Coronary artery (tissue), 2 donors: Measurements from ENCODE around the gene CCDC85C.

Source experiments
- DNase-seq: peaks from one replicate; pipeline ENCODE4 v3.0.0-alpha.2; 2017; ENCODE audit warnings: low spot score
- H3K27ac ChIP-seq, 2 donors: fragments of 200-600 bp; sonication (generic); one replicate each; pipeline ENCODE4 v1.5.1; 2016 to 2019
- H3K4me3 ChIP-seq: fragments of 200-600 bp; sonication (generic); 2 replicates; pipeline ENCODE4 v1.5.1; 2016; ENCODE audit warnings: mild to moderate bottlenecking, moderate library complexity
- CTCF ChIP-seq: fragments of 200-600 bp; sonication (generic); IDR thresholded peaks from one replicate; pipeline ENCODE4 v1.5.1; 2019; ENCODE audit warnings: antibody characterized with exemption

The CCDC85C gene

GRCh38 chr14:99530407-99531155 is 73.4 kb downstream of the CCDC85C start:
- Histone ChIP-seq H3K4me3 (no peak overlapping the region), H3K27ac (no peak overlapping the region)
- no peak for TF ChIP-seq CTCF
- DNase-seq = no peak

GRCh38 chr14:99529899-99530298 is 74.1 kb downstream of the CCDC85C start:
- DNase-seq = no peak
- TF ChIP-seq CTCF = no peak
- H3K27ac ChIP-seq = no peak overlapping the region
- H3K4me3 ChIP-seq = no peak overlapping the region

- Histone ChIP-seq H3K27ac (no peak overlapping the region), H3K4me3 (no peak overlapping the region)
- no peak for TF ChIP-seq CTCF
- no peak for DNase-seq
Measured at GRCh38 chr14:99527427-99528076, 76.5 kb downstream of the CCDC85C start.

GRCh38 chr14:99527026-99527425 is 77.0 kb downstream of the CCDC85C start:
- Histone ChIP-seq H3K27ac (no peak overlapping the region), H3K4me3 (no peak overlapping the region)

GRCh38 chr14:99525699-99526080 is 78.3 kb downstream of the CCDC85C start:
- Histone ChIP-seq H3K4me3 (no peak overlapping the region), H3K27ac (no peak overlapping the region)
- no peak for TF ChIP-seq CTCF
- no peak for DNase-seq

More at GRCh38 chr14:99527026-99527425, 77.0 kb downstream of the CCDC85C start:
- DNase-seq = no peak
- no peak for TF ChIP-seq CTCF

GRCh38 chr14:99524804-99525698 is 79.0 kb downstream of the CCDC85C start:
- Histone ChIP-seq H3K27ac (no peak overlapping the region), H3K4me3 (no peak overlapping the region)
- TF ChIP-seq CTCF = no peak
- DNase-seq = no peak
